Progenitor cell of endocrine pancreas (in vitro differentiated cells): Measurements from ENCODE around the gene COX10. TPM values are rescaled to one million over a fixed set of nuclear protein-coding genes. Genes with fewer than 3 reads are reported as not detected.

Experiments
- DNase-seq: peaks from one replicate; pipeline ENCODE4 v3.0.0; 2021; ENCODE audit warnings: low spot score; ENCODE audit not compliant: unreplicated experiment
- H3K27ac Mint-ChIP-seq: 2 replicates; pipeline ENCODE4 v1.8.0; 2021; ENCODE audit warnings: mild to moderate bottlenecking, moderate library complexity, mixed read lengths
- H3K27me3 Mint-ChIP-seq: 2 replicates; pipeline ENCODE4 v1.8.0; 2021; ENCODE audit warnings: mixed read lengths
- H3K36me3 Mint-ChIP-seq: 2 replicates; pipeline ENCODE4 v1.8.0; 2022; ENCODE audit warnings: mixed read lengths; ENCODE audit not compliant: insufficient read depth
- H3K4me1 Mint-ChIP-seq: 2 replicates; pipeline ENCODE4 v1.8.0; 2021; ENCODE audit warnings: low read depth, mixed read lengths
- H3K4me3 Mint-ChIP-seq: 2 replicates; pipeline ENCODE4 v1.8.0; 2021; ENCODE audit warnings: low read depth, mild to moderate bottlenecking, moderate library complexity, mixed read lengths
- H3K9me3 Mint-ChIP-seq: 2 replicates; pipeline ENCODE4 v1.8.0; 2021; ENCODE audit warnings: low read depth, mixed read lengths
- CTCF ChIP-seq: fragments of 200-600 bp; sonication (generic); IDR thresholded peaks from one replicate; pipeline ENCODE4 v1.5.0; 2021; ENCODE audit warnings: antibody characterized with exemption, mild to moderate bottlenecking; ENCODE audit not compliant: unreplicated experiment
- total RNA-seq: library from RNA; stranded (reverse); gene quantifications from 2 replicates; pipeline ENCODE4 v1.2.1, GENCODE V29; 2021

The COX10 gene
- total RNA-seq, 1 donor from 2014 or later = 24.0 TPM

- Mint-ChIP-seq H3K4me3 (no peak overlapping the region), H3K27me3 (no peaks in the 10 kb centered on the region), H3K27ac (no peak overlapping the region)
Observed at GRCh38 chr17:14038206-14038605, 31.1 kb upstream of the COX10 start.

GRCh38 chr17:14042411-14042810 lies 26.9 kb upstream of the COX10 start:
- no peak overlapping the region for H3K4me3 Mint-ChIP-seq
- no peak for TF ChIP-seq CTCF

More at GRCh38 chr17:14038206-14038605, 31.1 kb upstream of the COX10 start:
- Mint-ChIP-seq H3K36me3 (peaks cover 14% of the 10 kb centered on the region), H3K9me3 (no peaks in the 10 kb centered on the region), H3K4me1 (peaks cover 12% of the 10 kb centered on the region)
- no peak for DNase-seq
- no peak for TF ChIP-seq CTCF

GRCh38 chr17:14044702-14045101 lies 24.6 kb upstream of the COX10 start:
- H3K4me1 Mint-ChIP-seq = peaks cover 12% of the 10 kb centered on the region
- DNase-seq = no peak
- H3K27ac Mint-ChIP-seq = no peak overlapping the region
- H3K36me3 Mint-ChIP-seq = no peaks in the 10 kb centered on the region
- H3K4me3 Mint-ChIP-seq = no peak overlapping the region
- TF ChIP-seq CTCF = no peak
- no peaks in the 10 kb centered on the region for H3K9me3 Mint-ChIP-seq
- no peaks in the 10 kb centered on the region for H3K27me3 Mint-ChIP-seq

More at GRCh38 chr17:14042411-14042810, 26.9 kb upstream of the COX10 start:
- H3K27ac Mint-ChIP-seq = no peak overlapping the region
- no peaks in the 10 kb centered on the region for H3K9me3 Mint-ChIP-seq
- H3K27me3 Mint-ChIP-seq = no peaks in the 10 kb centered on the region
- DNase-seq = no peak
- H3K4me1 Mint-ChIP-seq = peaks cover 10% of the 10 kb centered on the region
- H3K36me3 Mint-ChIP-seq = no peaks in the 10 kb centered on the region

- Mint-ChIP-seq H3K27me3 (no peaks in the 10 kb centered on the region), H3K36me3 (no peaks in the 10 kb centered on the region), H3K9me3 (no peaks in the 10 kb centered on the region), H3K4me3 (no peak overlapping the region), H3K27ac (no peak overlapping the region), H3K4me1 (peaks cover 16% of the 10 kb centered on the region)
- TF ChIP-seq CTCF = no peak
- DNase-seq = no peak
Observed at GRCh38 chr17:14046978-14047377, 22.3 kb upstream of the COX10 start.

GRCh38 chr17:14047591-14047990 lies 21.7 kb upstream of the COX10 start:
- no peak for DNase-seq

More at GRCh38 chr17:14047591-14047990, 21.7 kb upstream of the COX10 start:
- TF ChIP-seq CTCF = no peak
- no peak overlapping the region for H3K4me3 Mint-ChIP-seq
- peaks cover 16% of the 10 kb centered on the region for H3K4me1 Mint-ChIP-seq
- H3K36me3 Mint-ChIP-seq = no peaks in the 10 kb centered on the region
- H3K27ac Mint-ChIP-seq = no peak overlapping the region
- H3K9me3 Mint-ChIP-seq = no peaks in the 10 kb centered on the region
- no peaks in the 10 kb centered on the region for H3K27me3 Mint-ChIP-seq
